Right lobe of liver (tissue), 4 donors: ENCODE measurements around the gene TBXAS1.

Experiments
- CTCF ChIP-seq, 4 donors: fragments of 200-600 bp in 3 of 4; fragments of 450-650 bp in 1 of 4; IDR thresholded peaks; one replicate each; pipeline versions ENCODE4 v1.5.1 to v1.8.0; 2016 to 2022; ENCODE audit warnings: antibody characterized with exemption in 4 of 4, mild to moderate bottlenecking in 2 of 4
- POLR2A ChIP-seq: fragments of 450-650 bp; IDR thresholded peaks from one replicate; pipeline ENCODE4 v1.6.1; 2017; ENCODE audit warnings: antibody characterized with exemption, mild to moderate bottlenecking
- donor health status: DM: no; HTN: no; CAD: no.
- donor health status: DM: no; HTN: no; CAD: no.
- donor health status: DM: no; HTN: yes; CAD: no.

- TF ChIP-seq CTCF (IDR thresholded peaks at IDR 0.05) (no peak), POLR2A (no peak)
These were observed 198.8 kb downstream of the TBXAS1 start for GRCh38 chr7:140027858-140028257.
